NB4 (cell line): ENCODE measurements around the gene EPN2.

Experiments
- DNase-seq: peaks from one replicate; pipeline ENCODE4 v3.0.0; 2010; ENCODE audit warnings: low read depth
- H3K4me3 ChIP-seq: one replicate; pipeline ENCODE4 v1.5.1; 2011; ENCODE audit warnings: mild to moderate bottlenecking, low read depth, low read length, moderate library complexity
- MYC ChIP-seq: IDR thresholded peaks from 2 replicates; pipeline ENCODE4 v1.6.1; 2011; ENCODE audit warnings: low read depth, low read length
- POLR2A ChIP-seq: IDR thresholded peaks from 2 replicates; pipeline ENCODE4 v1.6.1; 2011; ENCODE audit warnings: mild to moderate bottlenecking; ENCODE audit not compliant: insufficient read length; ENCODE audit errors: extremely low read depth
- TF ChIP-seq, protein P1 (sequence below): IDR thresholded peaks from 2 replicates; pipeline ENCODE4 v1.6.1; 2011; ENCODE audit warnings: low read depth, low read length
- TF ChIP-seq, protein P2 (sequence below): IDR thresholded peaks from one replicate; pipeline ENCODE4 v1.5.1; 2012; ENCODE audit warnings: low read depth, low read length

The EPN2 gene

DNA sequence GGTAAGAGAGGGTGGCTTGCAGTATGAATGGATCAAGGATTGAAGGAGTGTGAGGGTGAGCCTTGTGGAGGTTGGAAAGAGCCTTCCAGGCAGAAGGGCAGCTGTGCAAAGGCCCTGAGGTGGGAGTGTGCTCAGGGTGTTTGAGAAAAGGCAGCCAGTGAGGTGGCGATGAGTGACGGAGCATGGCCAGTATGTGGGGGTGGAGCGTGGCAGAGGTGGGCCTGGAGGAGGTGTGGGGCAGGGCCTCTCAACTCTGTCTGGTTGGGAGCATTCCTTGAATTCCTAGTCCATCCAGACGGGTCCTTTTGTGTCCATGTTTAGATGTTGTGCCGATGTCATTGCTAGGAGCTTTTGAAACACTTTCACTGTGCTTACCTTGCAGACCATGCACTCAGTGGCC, 51.3 kb downstream of the EPN2 start:
- H3K4me3 ChIP-seq = no peak overlapping the region
- no peak for DNase-seq
- no peak for TF ChIP-seq MYC
- TF ChIP-seq, protein P1, sequence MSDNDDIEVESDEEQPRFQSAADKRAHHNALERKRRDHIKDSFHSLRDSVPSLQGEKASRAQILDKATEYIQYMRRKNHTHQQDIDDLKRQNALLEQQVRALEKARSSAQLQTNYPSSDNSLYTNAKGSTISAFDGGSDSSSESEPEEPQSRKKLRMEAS = no peak

DNA sequence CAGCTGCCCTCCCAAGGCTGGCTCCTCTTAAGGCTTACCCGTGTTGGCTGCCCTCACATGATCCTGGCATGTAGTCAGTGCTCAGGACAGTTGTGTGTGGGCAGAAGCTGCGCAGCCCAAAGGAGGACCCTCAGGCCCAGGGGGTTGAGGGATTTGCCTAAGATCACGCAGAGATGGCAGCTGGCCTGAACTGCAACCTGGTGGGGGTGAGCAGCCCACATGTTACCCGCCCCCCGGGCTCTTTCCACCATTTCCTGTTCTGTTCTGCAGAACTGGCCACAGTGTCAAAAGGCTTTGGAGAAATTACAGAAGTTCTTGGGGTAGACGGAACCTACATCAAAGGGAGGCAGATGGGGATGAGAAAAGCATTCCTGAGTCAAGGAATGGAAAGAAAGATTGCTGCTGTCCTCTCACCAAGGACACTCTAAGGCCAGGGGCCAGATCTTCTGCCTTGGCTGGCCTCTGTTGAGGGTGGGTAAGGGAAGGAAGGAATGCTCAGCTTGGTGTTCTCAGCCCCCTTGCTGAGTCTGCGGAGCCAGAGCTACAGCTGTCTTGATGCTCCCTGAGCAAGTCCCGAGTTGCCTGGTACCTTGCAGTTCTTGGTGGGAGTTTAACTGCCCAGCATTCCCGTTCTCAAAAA, 53.0 kb downstream of the EPN2 start:
- peak; percentile 76 for DNase-seq
- TF ChIP-seq POLR2A (no peak), MYC (peak; percentile 35; the same call in 1 of the 2 replicates)
- TF ChIP-seq, protein P1 = peak; percentile 34; the same call in 1 of the 2 replicates
- no peak overlapping the region for H3K4me3 ChIP-seq

DNA sequence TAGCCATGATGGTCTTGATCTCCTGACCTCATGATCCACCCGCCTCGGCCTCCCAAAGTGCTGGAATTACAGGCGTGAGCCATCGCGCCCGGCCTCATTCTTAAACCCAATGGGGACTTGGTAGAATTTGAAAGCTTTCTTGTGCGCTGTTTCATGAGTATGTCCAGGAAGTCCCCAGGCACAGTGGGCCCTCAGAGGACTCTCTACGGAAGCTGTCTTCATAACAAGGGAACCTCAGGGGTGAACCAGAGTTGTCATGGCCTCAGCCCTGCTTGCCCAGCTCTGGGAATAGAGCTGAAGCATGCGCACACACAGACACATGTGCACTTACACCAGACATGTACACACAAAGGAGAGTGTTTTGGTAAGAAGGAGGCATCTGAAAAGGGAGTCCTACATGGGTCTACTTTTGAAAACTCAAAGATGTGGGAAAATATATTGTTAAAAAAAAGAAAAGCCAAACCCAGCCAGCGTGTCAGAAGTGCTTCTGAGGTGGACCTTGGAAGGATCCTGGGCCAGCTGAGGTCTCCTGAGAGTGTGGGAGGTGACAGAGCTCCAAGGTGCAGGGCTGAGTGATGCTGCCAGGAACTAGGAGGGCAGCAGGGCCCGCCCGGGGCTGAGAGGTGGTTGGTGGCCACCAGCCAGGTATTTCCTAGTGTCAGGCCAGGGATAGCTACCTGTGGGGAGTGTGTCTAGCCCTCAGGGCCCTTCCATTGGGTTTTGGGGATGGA, 54.6 kb downstream of the EPN2 start:
- no peak overlapping the region for H3K4me3 ChIP-seq
- TF ChIP-seq, protein P1 = no peak
- TF ChIP-seq, protein P2, sequence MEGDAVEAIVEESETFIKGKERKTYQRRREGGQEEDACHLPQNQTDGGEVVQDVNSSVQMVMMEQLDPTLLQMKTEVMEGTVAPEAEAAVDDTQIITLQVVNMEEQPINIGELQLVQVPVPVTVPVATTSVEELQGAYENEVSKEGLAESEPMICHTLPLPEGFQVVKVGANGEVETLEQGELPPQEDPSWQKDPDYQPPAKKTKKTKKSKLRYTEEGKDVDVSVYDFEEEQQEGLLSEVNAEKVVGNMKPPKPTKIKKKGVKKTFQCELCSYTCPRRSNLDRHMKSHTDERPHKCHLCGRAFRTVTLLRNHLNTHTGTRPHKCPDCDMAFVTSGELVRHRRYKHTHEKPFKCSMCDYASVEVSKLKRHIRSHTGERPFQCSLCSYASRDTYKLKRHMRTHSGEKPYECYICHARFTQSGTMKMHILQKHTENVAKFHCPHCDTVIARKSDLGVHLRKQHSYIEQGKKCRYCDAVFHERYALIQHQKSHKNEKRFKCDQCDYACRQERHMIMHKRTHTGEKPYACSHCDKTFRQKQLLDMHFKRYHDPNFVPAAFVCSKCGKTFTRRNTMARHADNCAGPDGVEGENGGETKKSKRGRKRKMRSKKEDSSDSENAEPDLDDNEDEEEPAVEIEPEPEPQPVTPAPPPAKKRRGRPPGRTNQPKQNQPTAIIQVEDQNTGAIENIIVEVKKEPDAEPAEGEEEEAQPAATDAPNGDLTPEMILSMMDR = no peak
- no peak for TF ChIP-seq MYC
- TF ChIP-seq POLR2A = no peak
- DNase-seq = no peak

DNA sequence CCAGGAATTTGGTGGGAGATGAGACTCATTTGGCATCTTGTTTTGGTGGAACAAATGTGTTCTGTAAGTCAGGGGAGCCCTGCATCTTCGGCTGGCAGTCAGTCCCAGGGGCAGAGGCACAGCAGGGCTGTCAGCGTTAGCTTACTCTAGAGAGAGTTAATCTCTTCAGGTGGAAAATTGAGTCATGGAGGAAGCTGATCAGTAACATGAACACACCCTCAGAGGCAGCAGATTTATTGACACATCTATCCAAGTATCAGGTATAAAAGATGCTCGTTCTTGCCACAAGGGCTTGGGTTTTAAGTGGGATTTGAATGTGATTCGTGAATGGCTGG, 55.2 kb downstream of the EPN2 start:
- TF ChIP-seq, protein P1 = no peak
- DNase-seq = no peak
- H3K4me3 ChIP-seq = no peak overlapping the region

DNA sequence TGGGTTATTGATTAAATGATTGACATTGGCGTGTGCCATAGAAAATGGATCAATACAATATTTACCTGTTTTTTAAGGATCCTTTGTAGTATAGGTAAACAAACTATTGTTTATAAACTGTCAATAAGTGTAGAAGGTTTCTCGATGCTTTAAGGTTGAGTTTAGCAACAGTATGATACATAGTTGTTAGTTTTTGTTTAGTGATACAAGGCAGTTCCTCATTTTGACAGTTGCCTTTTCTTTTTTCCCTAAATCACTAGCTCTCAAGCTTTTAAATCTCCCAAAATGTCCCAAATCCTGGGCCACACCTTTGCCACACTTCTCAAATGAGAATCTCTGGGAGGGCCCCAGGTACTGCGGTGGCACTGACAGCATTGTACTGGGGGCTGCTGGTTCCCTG, 57.3 kb downstream of the EPN2 start:
- no peak for DNase-seq
- no peak for TF ChIP-seq POLR2A
- TF ChIP-seq, protein P1 = no peak
- TF ChIP-seq, protein P2 = no peak
- no peak for TF ChIP-seq MYC
- no peak overlapping the region for H3K4me3 ChIP-seq

DNA sequence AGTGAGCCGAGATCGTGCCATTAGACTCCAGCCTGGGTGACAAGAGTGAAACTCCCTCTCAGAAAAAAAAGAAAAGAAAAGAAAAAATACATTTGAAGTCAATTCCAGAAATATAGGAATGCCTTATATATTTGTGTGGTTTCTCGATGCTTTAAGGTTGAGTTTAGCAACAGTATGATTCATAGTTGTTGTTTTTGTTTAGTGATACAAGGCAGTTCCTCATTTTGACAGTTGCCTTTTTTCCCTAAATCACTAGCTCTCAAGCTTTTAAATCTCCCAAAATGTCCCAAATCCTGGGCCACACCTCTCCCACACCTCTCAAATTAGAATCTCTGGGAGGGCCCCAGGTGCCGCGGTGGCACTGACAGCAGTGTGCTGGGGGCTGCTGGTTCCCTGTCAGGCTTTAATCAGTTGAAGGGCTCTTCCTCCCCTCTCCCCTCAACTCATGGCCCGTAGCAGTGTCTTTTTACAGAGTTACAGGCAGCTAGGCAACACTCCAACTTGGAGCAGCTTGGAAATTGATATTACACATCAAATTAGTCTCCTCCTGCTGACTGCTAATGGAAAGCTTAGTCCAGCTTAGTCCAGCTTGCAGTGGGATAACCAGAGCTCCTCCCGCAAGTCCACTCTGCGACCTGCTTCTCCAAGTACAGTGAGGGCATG, 58.4 kb downstream of the EPN2 start:
- no peak overlapping the region for H3K4me3 ChIP-seq
- TF ChIP-seq POLR2A = no peak
- no peak for TF ChIP-seq MYC
- TF ChIP-seq, protein P2 = no peak
- TF ChIP-seq, protein P1 = no peak
- DNase-seq = no peak
